HEK293 (cell line): ENCODE data around the gene YTHDC2.

Source experiments
- CTCF ChIA-PET: fragments of 350-600 bp; formaldehyde crosslinking; extraction: SDS; loops from one replicate; lab custom pipeline; 2021; ENCODE audit warnings: antibody characterized with exemption; lab: Yijun Ruan, JAX
- POLR2A ChIA-PET: fragments of 300-600 bp; formaldehyde crosslinking; extraction: SDS; loops from one replicate; lab custom pipeline; 2020; ENCODE audit warnings: antibody characterized with exemption, inconsistent platforms; lab: Yijun Ruan, JAX
- H3K27ac ChIP-seq: fragments of 200-500 bp; sonication (Bioruptor generic); 2 replicates; pipeline ENCODE4 v1.5.1; 2014; ENCODE audit warnings: low read depth, low read length, control low read depth, inconsistent platforms; ENCODE audit errors: extremely low read depth
- H3K36me3 ChIP-seq, 2 experiments: fragments of 200-500 bp in 1 of 2; sonication (Bioruptor generic) in 1 of 2; 1 replicate in 1 of 2; 2 replicates in 1 of 2; pipeline ENCODE4 v1.5.1; 2014 to 2017; ENCODE audit warnings: inconsistent platforms in 2 of 2, low read length in 2 of 2; ENCODE audit not compliant: control insufficient read depth in 2 of 2, insufficient read depth in 1 of 2
- H3K4me1 ChIP-seq: fragments of 200-500 bp; sonication (Bioruptor generic); 2 replicates; pipeline ENCODE4 v1.5.1; 2014; ENCODE audit warnings: mild to moderate bottlenecking, low read length, inconsistent platforms; ENCODE audit not compliant: control insufficient read depth, insufficient read depth
- H3K4me3 ChIP-seq: 2 replicates; pipeline ENCODE4 v1.5.1; 2011; ENCODE audit warnings: low read depth, mild to moderate bottlenecking, control low read depth, low read length, moderate library complexity
- H3K9me3 ChIP-seq: fragments of 200-500 bp; sonication (Bioruptor generic); 2 replicates; pipeline ENCODE4 v1.5.1; 2014; ENCODE audit warnings: low read depth, low read length, inconsistent platforms; ENCODE audit not compliant: control insufficient read depth, insufficient read depth
- HOXC10 ChIP-seq: sonication (generic); formaldehyde crosslinking; IDR thresholded peaks from 2 replicates; pipeline ENCODE4 v1.8.1; 2023; ENCODE audit warnings: mild to moderate bottlenecking, missing genetic modification reagents
- KLF10 ChIP-seq: fragments of 450-650 bp; IDR thresholded peaks from 2 replicates; pipeline ENCODE4 v1.5.1; 2018; ENCODE audit warnings: missing biosample characterization, mild to moderate bottlenecking, missing genetic modification characterization
- MEIS1 ChIP-seq: sonication (generic); formaldehyde crosslinking; IDR thresholded peaks from 2 replicates; pipeline ENCODE4 v1.8.1; 2022; ENCODE audit warnings: missing genetic modification reagents, mild to moderate bottlenecking, borderline replicate concordance
- REPIN1 ChIP-seq: fragments of 450-650 bp; formaldehyde crosslinking; IDR thresholded peaks from 2 replicates; pipeline ENCODE4 v1.5.1; 2017; ENCODE audit warnings: missing biosample characterization, missing genetic modification characterization, low read depth
- SCRT1 ChIP-seq: fragments of 450-650 bp; formaldehyde crosslinking; IDR thresholded peaks from 2 replicates; pipeline ENCODE4 v1.5.1; 2016; ENCODE audit warnings: missing biosample characterization, missing genetic modification characterization, borderline replicate concordance
- SP7 ChIP-seq: fragments of 450-650 bp; formaldehyde crosslinking; IDR thresholded peaks from 2 replicates; pipeline ENCODE4 v1.5.1; 2016; ENCODE audit warnings: missing biosample characterization, missing genetic modification characterization
- ZBTB1 ChIP-seq: fragments of 450-650 bp; formaldehyde crosslinking; IDR thresholded peaks from 2 replicates; pipeline ENCODE4 v1.5.1; 2016; ENCODE audit warnings: missing biosample characterization, missing genetic modification characterization
- ZBTB48 ChIP-seq: fragments of 450-650 bp; formaldehyde crosslinking; IDR thresholded peaks from 2 replicates; pipeline ENCODE4 v1.5.1; 2016; ENCODE audit warnings: missing biosample characterization, missing genetic modification characterization
- ZFP37 ChIP-seq: fragments of 450-650 bp; formaldehyde crosslinking; IDR thresholded peaks from 2 replicates; pipeline ENCODE4 v1.5.1; 2016; ENCODE audit warnings: missing biosample characterization, missing genetic modification characterization
- ZNF133 ChIP-seq: fragments of 450-650 bp; formaldehyde crosslinking; IDR thresholded peaks from 2 replicates; pipeline ENCODE4 v1.5.1; 2016; ENCODE audit warnings: missing biosample characterization, missing genetic modification characterization
- ZNF274 ChIP-seq, 2 experiments: fragments of 200-500 bp in 1 of 2; fragments of 450-650 bp in 1 of 2; sonication (Bioruptor generic) in 1 of 2; formaldehyde crosslinking in 1 of 2; IDR thresholded peaks; 2 replicates each; pipeline versions ENCODE4 v1.5.1 to v1.6.1; 2014 to 2016; ENCODE audit warnings: borderline replicate concordance in 1 of 2, inconsistent platforms in 1 of 2, low read length in 1 of 2, missing biosample characterization in 1 of 2, missing genetic modification characterization in 1 of 2
- ZNF280D ChIP-seq: fragments of 450-650 bp; formaldehyde crosslinking; IDR thresholded peaks from 2 replicates; pipeline ENCODE4 v1.5.1; 2016; ENCODE audit warnings: missing biosample characterization, missing genetic modification characterization
- ZNF324 ChIP-seq: fragments of 450-650 bp; formaldehyde crosslinking; IDR thresholded peaks from 2 replicates; pipeline ENCODE4 v1.5.1; 2016; ENCODE audit warnings: missing biosample characterization, missing genetic modification characterization
- ZNF335 ChIP-seq: fragments of 450-650 bp; formaldehyde crosslinking; conservative IDR thresholded peaks from 2 replicates; pipeline ENCODE4 v1.5.1; 2016; ENCODE audit warnings: missing biosample characterization, missing genetic modification characterization
- ZNF394 ChIP-seq: fragments of 450-650 bp; formaldehyde crosslinking; IDR thresholded peaks from 2 replicates; pipeline ENCODE4 v1.5.1; 2016; ENCODE audit warnings: missing biosample characterization, missing genetic modification characterization, mild to moderate bottlenecking, moderate library complexity, borderline replicate concordance
- ZNF398 ChIP-seq: fragments of 450-650 bp; formaldehyde crosslinking; IDR thresholded peaks from 2 replicates; pipeline ENCODE4 v1.5.1; 2017; ENCODE audit warnings: missing biosample characterization, missing genetic modification characterization
- ZNF560 ChIP-seq: fragments of 450-650 bp; formaldehyde crosslinking; IDR thresholded peaks from 2 replicates; pipeline ENCODE4 v1.5.1; 2017; ENCODE audit warnings: missing biosample characterization, missing genetic modification characterization, borderline replicate concordance
- ZNF585B ChIP-seq: fragments of 450-650 bp; formaldehyde crosslinking; IDR thresholded peaks from 2 replicates; pipeline ENCODE4 v1.5.1; 2016; ENCODE audit warnings: missing biosample characterization, missing genetic modification characterization
- ZNF692 ChIP-seq: fragments of 450-650 bp; formaldehyde crosslinking; IDR thresholded peaks from 2 replicates; pipeline ENCODE4 v1.5.1; 2016; ENCODE audit warnings: missing biosample characterization, missing genetic modification characterization
- ZNF707 ChIP-seq: fragments of 450-650 bp; formaldehyde crosslinking; IDR thresholded peaks from 2 replicates; pipeline ENCODE4 v1.5.1; 2016; ENCODE audit warnings: missing biosample characterization, missing genetic modification characterization
- ZNF776 ChIP-seq: fragments of 450-650 bp; formaldehyde crosslinking; IDR thresholded peaks from 2 replicates; pipeline ENCODE4 v1.5.0; 2017; ENCODE audit warnings: missing biosample characterization, missing genetic modification characterization, borderline replicate concordance
- ZSCAN30 ChIP-seq: fragments of 450-650 bp; IDR thresholded peaks from 2 replicates; pipeline ENCODE4 v1.5.1; 2018; ENCODE audit warnings: missing biosample characterization, mild to moderate bottlenecking, missing genetic modification characterization, moderate library complexity
- TF ChIP-seq, protein P1 (sequence below): fragments of 450-650 bp; formaldehyde crosslinking; IDR thresholded peaks from 2 replicates; pipeline ENCODE4 v1.5.1; 2017; ENCODE audit warnings: missing biosample characterization, missing genetic modification characterization
- TF ChIP-seq, protein P2 (sequence below): fragments of 450-650 bp; formaldehyde crosslinking; IDR thresholded peaks from 2 replicates; pipeline ENCODE4 v1.5.1; 2016; ENCODE audit warnings: missing biosample characterization, missing genetic modification characterization
- TF ChIP-seq, protein P3 (sequence below): fragments of 450-650 bp; formaldehyde crosslinking; IDR thresholded peaks from 2 replicates; pipeline ENCODE4 v1.5.1; 2016; ENCODE audit warnings: missing biosample characterization, missing genetic modification characterization

Gene YTHDC2

DNA sequence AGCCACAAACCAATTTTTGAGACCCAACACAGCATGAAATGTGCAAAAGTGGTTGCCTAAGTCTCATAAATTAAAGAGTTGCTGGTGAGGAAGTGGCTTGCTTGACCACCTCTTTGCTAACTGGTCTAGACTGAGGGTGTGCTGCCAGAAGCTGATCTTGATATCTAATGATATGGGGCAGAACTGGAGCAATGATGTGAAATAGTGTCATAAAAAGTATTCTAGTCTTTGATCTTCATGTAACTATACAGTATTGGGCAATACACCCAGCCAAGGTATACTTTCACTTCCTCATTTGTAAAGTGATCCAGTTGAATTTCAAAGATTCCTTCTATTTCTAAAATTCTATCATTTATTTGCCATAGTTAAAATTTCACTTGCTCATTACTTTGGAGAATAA lies 5.9 kb upstream of the YTHDC2 start:
- no peaks in the 10 kb centered on the region for H3K9me3 ChIP-seq
- no peaks in the 10 kb centered on the region for H3K36me3 ChIP-seq
- no peaks in the 10 kb centered on the region for H3K4me1 ChIP-seq
- H3K4me3 ChIP-seq: no peak overlapping the region
- no peak overlapping the region for H3K27ac ChIP-seq
- POLR2A ChIA-PET: no interaction called here
- no peak for TF ChIP-seq ZNF560 (tag by site-specific recombination)
- no peak for TF ChIP-seq ZNF274 (IDR thresholded peaks at IDR 0.05; ENCODE audit: low read length)
- no peak for TF ChIP-seq ZNF274 (tag by site-specific recombination; IDR thresholded peaks at IDR 0.05; ENCODE audit: borderline replicate concordance)
- no peak for TF ChIP-seq ZNF692 (tag by site-specific recombination)
- no peak for TF ChIP-seq ZNF707 (tag by site-specific recombination)
- TF ChIP-seq ZNF394 (tag by site-specific recombination): no peak
- TF ChIP-seq ZBTB1 (tag by site-specific recombination): no peak
- TF ChIP-seq KLF10 (tag by site-specific recombination): no peak
- no peak for TF ChIP-seq ZFP37 (tag by site-specific recombination)
- TF ChIP-seq ZNF335 (tag by site-specific recombination): no peak
- TF ChIP-seq ZBTB48: no peak
- TF ChIP-seq ZNF133 (tag by site-specific recombination): no peak
- TF ChIP-seq SCRT1 (tag by site-specific recombination): no peak
- no peak for TF ChIP-seq ZNF585B (tag by site-specific recombination)
- TF ChIP-seq, all 188 proteins: peak for 0
- CTCF ChIA-PET: interaction anchor here (0.6 to 1.3 kb wide), 3 partner anchors 11 to 1564 kb away, joined by 3 to 4 read pairs (median 3); no protein-coding TSS in a partner anchor

DNA sequence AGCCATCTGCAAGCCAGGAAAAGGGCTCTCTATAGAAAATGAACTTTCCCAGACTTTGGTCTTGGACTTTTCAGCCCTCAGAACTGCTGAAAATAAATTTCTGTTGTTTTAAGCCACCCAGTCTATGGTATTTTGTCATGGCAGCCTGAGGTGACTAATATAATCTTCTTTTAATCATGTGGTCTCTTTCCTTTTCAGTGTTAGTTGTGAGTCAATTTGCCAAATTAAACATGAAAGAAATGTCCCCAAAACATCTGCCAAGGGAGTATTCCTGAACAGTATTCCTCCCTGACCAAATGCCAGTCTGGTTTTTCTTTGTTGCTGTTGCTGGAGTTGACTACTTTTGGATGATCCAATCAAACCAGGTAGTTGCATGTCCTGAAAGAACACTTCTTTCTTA lies 4.7 kb upstream of the YTHDC2 start:
- Histone ChIP-seq H3K9me3 (no peaks in the 10 kb centered on the region), H3K4me1 (no peaks in the 10 kb centered on the region), H3K36me3 (no peaks in the 10 kb centered on the region), H3K4me3 (no peak overlapping the region), H3K27ac (no peak overlapping the region)
- CTCF ChIA-PET: interaction anchor here (0.7 to 3.6 kb wide), 2 partner anchors 130 to 647 kb away, joined by 3 to 57 read pairs; no protein-coding TSS in a partner anchor
- POLR2A ChIA-PET: no interaction called here
- TF ChIP-seq REPIN1 (tag by site-specific recombination) (no peak), ZNF324 (tag by site-specific recombination) (no peak), MEIS1 (no peak), ZNF707 (tag by site-specific recombination) (no peak), SP7 (tag by site-specific recombination) (no peak), ZNF398 (no peak), HOXC10 (CRISPR knock-in tag) (no peak), ZSCAN30 (no peak), ZNF280D (tag by site-specific recombination) (no peak), ZNF776 (no peak)
- TF ChIP-seq, protein P1, sequence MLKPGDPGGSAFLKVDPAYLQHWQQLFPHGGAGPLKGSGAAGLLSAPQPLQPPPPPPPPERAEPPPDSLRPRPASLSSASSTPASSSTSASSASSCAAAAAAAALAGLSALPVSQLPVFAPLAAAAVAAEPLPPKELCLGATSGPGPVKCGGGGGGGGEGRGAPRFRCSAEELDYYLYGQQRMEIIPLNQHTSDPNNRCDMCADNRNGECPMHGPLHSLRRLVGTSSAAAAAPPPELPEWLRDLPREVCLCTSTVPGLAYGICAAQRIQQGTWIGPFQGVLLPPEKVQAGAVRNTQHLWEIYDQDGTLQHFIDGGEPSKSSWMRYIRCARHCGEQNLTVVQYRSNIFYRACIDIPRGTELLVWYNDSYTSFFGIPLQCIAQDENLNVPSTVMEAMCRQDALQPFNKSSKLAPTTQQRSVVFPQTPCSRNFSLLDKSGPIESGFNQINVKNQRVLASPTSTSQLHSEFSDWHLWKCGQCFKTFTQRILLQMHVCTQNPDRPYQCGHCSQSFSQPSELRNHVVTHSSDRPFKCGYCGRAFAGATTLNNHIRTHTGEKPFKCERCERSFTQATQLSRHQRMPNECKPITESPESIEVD: no peak
- TF ChIP-seq, protein P2, sequence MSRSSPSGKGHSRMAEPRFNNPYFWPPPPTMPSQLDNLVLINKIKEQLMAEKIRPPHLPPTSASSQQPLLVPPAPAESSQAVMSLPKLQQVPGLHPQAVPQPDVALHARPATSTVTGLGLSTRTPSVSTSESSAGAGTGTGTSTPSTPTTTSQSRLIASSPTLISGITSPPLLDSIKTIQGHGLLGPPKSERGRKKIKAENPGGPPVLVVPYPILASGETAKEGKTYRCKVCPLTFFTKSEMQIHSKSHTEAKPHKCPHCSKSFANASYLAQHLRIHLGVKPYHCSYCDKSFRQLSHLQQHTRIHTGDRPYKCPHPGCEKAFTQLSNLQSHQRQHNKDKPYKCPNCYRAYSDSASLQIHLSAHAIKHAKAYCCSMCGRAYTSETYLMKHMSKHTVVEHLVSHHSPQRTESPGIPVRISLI (tag by site-specific recombination): no peak
- TF ChIP-seq, protein P3, sequence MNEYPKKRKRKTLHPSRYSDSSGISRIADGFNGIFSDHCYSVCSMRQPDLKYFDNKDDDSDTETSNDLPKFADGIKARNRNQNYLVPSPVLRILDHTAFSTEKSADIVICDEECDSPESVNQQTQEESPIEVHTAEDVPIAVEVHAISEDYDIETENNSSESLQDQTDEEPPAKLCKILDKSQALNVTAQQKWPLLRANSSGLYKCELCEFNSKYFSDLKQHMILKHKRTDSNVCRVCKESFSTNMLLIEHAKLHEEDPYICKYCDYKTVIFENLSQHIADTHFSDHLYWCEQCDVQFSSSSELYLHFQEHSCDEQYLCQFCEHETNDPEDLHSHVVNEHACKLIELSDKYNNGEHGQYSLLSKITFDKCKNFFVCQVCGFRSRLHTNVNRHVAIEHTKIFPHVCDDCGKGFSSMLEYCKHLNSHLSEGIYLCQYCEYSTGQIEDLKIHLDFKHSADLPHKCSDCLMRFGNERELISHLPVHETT (tag by site-specific recombination): no peak
